Ammon's horn (tissue), 1 donor: ENCODE data around the gene TOR2A.
"Not testable (repeated sequence)": the region's sequence is repeated elsewhere in the genome, so short reads cannot be mapped to it uniquely, and the experiment has no call there.

Source experiments
- DNase-seq: peaks from one replicate; pipeline ENCODE4 v3.0.0-alpha.2; 2016; ENCODE audit warnings: low spot score

Gene TOR2A

GRCh38 chr9:127734747-127735529 is at the start of gene TOR2A:
TOR2A (minus strand) TSS chr9:127735294; CDS start chr9:127735270, 24 bp downstream.
- peak; percentile 99 for DNase-seq

- DNase-seq = no peak
These were observed 48.3 kb upstream of the TOR2A start for GRCh38 chr9:127783111-127784008.

GRCh38 chr9:127781806-127782205 is 46.7 kb upstream of the TOR2A start:
- no peak for DNase-seq

- DNase-seq = not testable (repeated sequence)
These were observed 45.8 kb upstream of the TOR2A start for GRCh38 chr9:127780909-127781308.

- DNase-seq = peak; percentile 75
These were observed 45.2 kb upstream of the TOR2A start for GRCh38 chr9:127780126-127780885.

- DNase-seq = no peak
These were observed 44.3 kb upstream of the TOR2A start for GRCh38 chr9:127779136-127779981.

GRCh38 chr9:127778280-127779135 is 43.4 kb upstream of the TOR2A start, which contains the start of gene SH2D3C:
SH2D3C (minus strand) TSS chr9:127778666; CDS start chr9:127778627, 39 bp downstream.
- no peak for DNase-seq

GRCh38 chr9:127777368-127777980 is 42.4 kb upstream of the TOR2A start:
- no peak for DNase-seq

GRCh38 chr9:127776924-127777289 is 41.8 kb upstream of the TOR2A start:
- DNase-seq = no peak

GRCh38 chr9:127776195-127776923 is 41.3 kb upstream of the TOR2A start:
- DNase-seq = peak; percentile 58

GRCh38 chr9:127773981-127774380 is 38.9 kb upstream of the TOR2A start:
- no peak for DNase-seq

GRCh38 chr9:127773272-127773671 is 38.2 kb upstream of the TOR2A start:
- no peak for DNase-seq

- no peak for DNase-seq
These were observed 37.5 kb upstream of the TOR2A start for GRCh38 chr9:127772603-127773002.

- DNase-seq = no peak
These were observed 36.6 kb upstream of the TOR2A start for GRCh38 chr9:127771570-127772189.

- DNase-seq = peak; percentile 98
These were observed 35.9 kb upstream of the TOR2A start for GRCh38 chr9:127770905-127771569.

- no peak for DNase-seq
These were observed 35.5 kb upstream of the TOR2A start for GRCh38 chr9:127770583-127770904.

GRCh38 chr9:127769929-127770582 is 35.0 kb upstream of the TOR2A start:
- DNase-seq = no peak

GRCh38 chr9:127769101-127769500 is 34.0 kb upstream of the TOR2A start:
- DNase-seq = no peak
